Measurements from ENCODE around the gene HACD3.

DNA sequence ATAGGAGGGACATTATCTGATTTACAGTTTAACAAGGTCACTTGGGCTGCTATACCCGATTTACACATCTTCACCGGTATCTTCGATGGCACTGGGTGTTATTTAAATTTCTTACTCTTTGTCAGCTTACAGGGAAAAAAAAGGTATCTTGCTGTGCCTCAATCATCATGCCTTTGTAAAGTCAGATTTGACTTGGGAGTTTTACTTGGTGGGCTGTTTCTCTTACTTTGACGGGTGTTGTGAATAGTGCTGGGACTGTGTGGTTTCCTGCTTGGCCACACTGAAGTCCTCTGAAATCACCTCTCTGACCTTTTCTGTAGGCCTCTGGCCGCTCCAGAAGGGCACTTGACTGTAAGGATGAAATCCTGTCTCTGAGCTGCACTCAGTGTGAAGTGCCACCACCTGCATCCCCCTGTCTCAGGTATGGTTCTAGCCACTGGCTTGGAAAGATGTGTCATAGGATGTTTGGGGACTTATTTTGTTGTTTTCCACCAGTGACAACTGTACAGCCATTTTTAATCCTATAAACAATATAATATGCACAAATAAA, 88.4 kb downstream of the HACD3 start:
- TF ChIP-seq, protein P1, sequence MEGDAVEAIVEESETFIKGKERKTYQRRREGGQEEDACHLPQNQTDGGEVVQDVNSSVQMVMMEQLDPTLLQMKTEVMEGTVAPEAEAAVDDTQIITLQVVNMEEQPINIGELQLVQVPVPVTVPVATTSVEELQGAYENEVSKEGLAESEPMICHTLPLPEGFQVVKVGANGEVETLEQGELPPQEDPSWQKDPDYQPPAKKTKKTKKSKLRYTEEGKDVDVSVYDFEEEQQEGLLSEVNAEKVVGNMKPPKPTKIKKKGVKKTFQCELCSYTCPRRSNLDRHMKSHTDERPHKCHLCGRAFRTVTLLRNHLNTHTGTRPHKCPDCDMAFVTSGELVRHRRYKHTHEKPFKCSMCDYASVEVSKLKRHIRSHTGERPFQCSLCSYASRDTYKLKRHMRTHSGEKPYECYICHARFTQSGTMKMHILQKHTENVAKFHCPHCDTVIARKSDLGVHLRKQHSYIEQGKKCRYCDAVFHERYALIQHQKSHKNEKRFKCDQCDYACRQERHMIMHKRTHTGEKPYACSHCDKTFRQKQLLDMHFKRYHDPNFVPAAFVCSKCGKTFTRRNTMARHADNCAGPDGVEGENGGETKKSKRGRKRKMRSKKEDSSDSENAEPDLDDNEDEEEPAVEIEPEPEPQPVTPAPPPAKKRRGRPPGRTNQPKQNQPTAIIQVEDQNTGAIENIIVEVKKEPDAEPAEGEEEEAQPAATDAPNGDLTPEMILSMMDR (IDR thresholded peaks at IDR 0.05), result no peak
- TF ChIP-seq POLR2A (IDR thresholded peaks at IDR 0.05), result no peak
